Osteoblast (primary cell): ENCODE measurements around the gene PDXK. TPM values are rescaled to one million over a fixed set of nuclear protein-coding genes. Genes with fewer than 3 reads are reported as not detected.

Source experiments
- DNase-seq: peaks from one replicate; pipeline ENCODE4 v3.0.0; 2011; ENCODE audit warnings: low spot score, mixed read lengths; ENCODE audit not compliant: insufficient read length; ENCODE audit errors: missing footprints
- H2AFZ ChIP-seq: 2 replicates; pipeline ENCODE4 v1.6.0; 2011; ENCODE audit warnings: mild to moderate bottlenecking, low read length
- H3K27ac ChIP-seq: 2 replicates; pipeline ENCODE4 v1.5.1; 2011; ENCODE audit warnings: mild to moderate bottlenecking, low read depth, low read length, moderate library complexity
- H3K27me3 ChIP-seq: 2 replicates; pipeline ENCODE4 v1.6.0; 2012; ENCODE audit warnings: mild to moderate bottlenecking, control low read depth, inconsistent platforms, low read length, moderate library complexity; ENCODE audit not compliant: insufficient read depth
- H3K36me3 ChIP-seq: 2 replicates; pipeline ENCODE4 v1.5.1; 2011; ENCODE audit warnings: mild to moderate bottlenecking, low read length, control low read depth, moderate library complexity; ENCODE audit not compliant: insufficient read depth
- H3K4me1 ChIP-seq: 2 replicates; pipeline ENCODE4 v1.5.1; 2011; ENCODE audit warnings: mild to moderate bottlenecking, low read length, control low read depth, moderate library complexity; ENCODE audit not compliant: insufficient read depth
- H3K4me2 ChIP-seq: 2 replicates; pipeline ENCODE4 v1.6.0; 2011; ENCODE audit warnings: mild to moderate bottlenecking, low read length; ENCODE audit not compliant: insufficient read depth
- H3K4me3 ChIP-seq: fragments of 200-600 bp; sonication (generic); 3 replicates; pipeline ENCODE4 v1.5.1; 2012; ENCODE audit warnings: mild to moderate bottlenecking, low read length, inconsistent platforms; ENCODE audit not compliant: insufficient read depth
- H3K79me2 ChIP-seq: 2 replicates; pipeline ENCODE4 v1.6.0; 2012; ENCODE audit warnings: mild to moderate bottlenecking, low read length, control low read depth, inconsistent platforms; ENCODE audit not compliant: insufficient read depth
- H3K9me3 ChIP-seq: 2 replicates; pipeline ENCODE4 v1.5.1; 2011; ENCODE audit warnings: low read depth, low read length, control low read depth
- H4K20me1 ChIP-seq: 2 replicates; pipeline ENCODE4 v1.6.0; 2012; ENCODE audit warnings: mild to moderate bottlenecking, low read length, control low read depth; ENCODE audit not compliant: insufficient read depth
- CTCF ChIP-seq: IDR thresholded peaks from 2 replicates; pipeline ENCODE4 v1.5.1; 2011; ENCODE audit warnings: mild to moderate bottlenecking, low read depth, low read length, moderate library complexity; ENCODE audit errors: extremely low read depth
- total RNA-seq: library from RNA; depleted of rRNA; stranded (reverse); fragments of >200 nt; gene quantifications from 2 replicates; pipeline ENCODE4 v1.2.3, GENCODE V29; 2012

PDXK gene
- total RNA-seq, 1 donor = 89.4 TPM

GRCh38 chr21:43751955-43752591 is 33.1 kb downstream of the PDXK start:
- Histone ChIP-seq H3K9me3 (no peaks in the 10 kb centered on the region), H4K20me1 (peaks cover 11% of the 10 kb centered on the region), H3K36me3 (peaks cover 86% of the 10 kb centered on the region), H3K27me3 (no peaks in the 10 kb centered on the region), H3K4me3 (no peak overlapping the region), H3K27ac (no peak overlapping the region), H3K79me2 (peaks cover 5% of the 10 kb centered on the region), H3K4me1 (no peaks in the 10 kb centered on the region), H2AFZ (no peak overlapping the region), H3K4me2 (no peak overlapping the region)
- TF ChIP-seq CTCF = no peak
- DNase-seq = no peak

GRCh38 chr21:43752758-43753438 is 34.0 kb downstream of the PDXK start:
- H2AFZ ChIP-seq = no peak overlapping the region
- no peak for TF ChIP-seq CTCF
- peaks cover 5% of the 10 kb centered on the region for H3K79me2 ChIP-seq
- no peak overlapping the region for H3K4me3 ChIP-seq
- no peak overlapping the region for H3K27ac ChIP-seq
- no peak for DNase-seq
- no peaks in the 10 kb centered on the region for H3K27me3 ChIP-seq
- peaks cover 79% of the 10 kb centered on the region for H3K36me3 ChIP-seq
- peaks cover 11% of the 10 kb centered on the region for H4K20me1 ChIP-seq
- H3K9me3 ChIP-seq = no peaks in the 10 kb centered on the region
- peaks cover 4% of the 10 kb centered on the region for H3K4me1 ChIP-seq
- no peak overlapping the region for H3K4me2 ChIP-seq

- Histone ChIP-seq H3K36me3 (peaks cover 81% of the 10 kb centered on the region), H3K4me2 (no peak overlapping the region), H3K9me3 (no peaks in the 10 kb centered on the region), H3K4me3 (no peak overlapping the region), H3K27ac (no peak overlapping the region), H3K4me1 (peaks cover 10% of the 10 kb centered on the region), H2AFZ (no peak overlapping the region), H4K20me1 (peaks cover 11% of the 10 kb centered on the region), H3K79me2 (peaks cover 5% of the 10 kb centered on the region), H3K27me3 (no peaks in the 10 kb centered on the region)
- no peak for DNase-seq
- TF ChIP-seq CTCF = no peak
These were observed 34.5 kb downstream of the PDXK start for GRCh38 chr21:43753439-43753799.

GRCh38 chr21:43754948-43755781 is 36.2 kb downstream of the PDXK start:
- Histone ChIP-seq H3K36me3 (peaks cover 83% of the 10 kb centered on the region), H3K9me3 (no peaks in the 10 kb centered on the region), H3K79me2 (peaks cover 5% of the 10 kb centered on the region), H3K27me3 (no peaks in the 10 kb centered on the region), H3K4me2 (no peak overlapping the region), H3K27ac (no peak overlapping the region), H3K4me3 (no peak overlapping the region), H2AFZ (no peak overlapping the region), H3K4me1 (peaks cover 10% of the 10 kb centered on the region), H4K20me1 (peaks cover 11% of the 10 kb centered on the region)
- no peak for TF ChIP-seq CTCF
- DNase-seq = no peak
